ENCODE data around the gene GALR1. TPM values are rescaled to one million over a fixed set of nuclear protein-coding genes. Genes with fewer than 3 reads are reported as not detected.

Gene GALR1
- total and polyA plus RNA-seq, 2 experiments from 2014 or later: 0.32 to 1.1 TPM

DNA sequence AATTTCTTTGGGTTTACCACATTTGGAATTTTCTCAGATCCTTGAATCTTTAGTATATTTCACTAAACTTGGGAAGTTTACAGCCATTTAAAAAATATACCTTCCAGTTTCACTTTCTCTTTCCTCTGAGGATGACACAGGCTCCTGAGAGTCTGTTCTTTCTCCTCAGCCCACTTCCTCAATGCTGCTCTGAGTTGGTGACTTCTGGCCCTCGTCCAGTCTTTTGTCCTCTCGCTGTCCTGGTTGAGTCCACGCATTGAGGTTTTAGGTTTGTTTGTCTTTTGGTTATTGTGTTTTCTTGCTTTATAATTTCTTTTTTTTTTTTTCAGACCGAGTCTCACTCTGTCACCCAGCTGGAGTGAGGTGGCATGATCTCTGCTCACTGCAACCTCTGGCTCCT, 40.7 kb upstream of the GALR1 start (continued):
- TF ChIP-seq, protein P1, sequence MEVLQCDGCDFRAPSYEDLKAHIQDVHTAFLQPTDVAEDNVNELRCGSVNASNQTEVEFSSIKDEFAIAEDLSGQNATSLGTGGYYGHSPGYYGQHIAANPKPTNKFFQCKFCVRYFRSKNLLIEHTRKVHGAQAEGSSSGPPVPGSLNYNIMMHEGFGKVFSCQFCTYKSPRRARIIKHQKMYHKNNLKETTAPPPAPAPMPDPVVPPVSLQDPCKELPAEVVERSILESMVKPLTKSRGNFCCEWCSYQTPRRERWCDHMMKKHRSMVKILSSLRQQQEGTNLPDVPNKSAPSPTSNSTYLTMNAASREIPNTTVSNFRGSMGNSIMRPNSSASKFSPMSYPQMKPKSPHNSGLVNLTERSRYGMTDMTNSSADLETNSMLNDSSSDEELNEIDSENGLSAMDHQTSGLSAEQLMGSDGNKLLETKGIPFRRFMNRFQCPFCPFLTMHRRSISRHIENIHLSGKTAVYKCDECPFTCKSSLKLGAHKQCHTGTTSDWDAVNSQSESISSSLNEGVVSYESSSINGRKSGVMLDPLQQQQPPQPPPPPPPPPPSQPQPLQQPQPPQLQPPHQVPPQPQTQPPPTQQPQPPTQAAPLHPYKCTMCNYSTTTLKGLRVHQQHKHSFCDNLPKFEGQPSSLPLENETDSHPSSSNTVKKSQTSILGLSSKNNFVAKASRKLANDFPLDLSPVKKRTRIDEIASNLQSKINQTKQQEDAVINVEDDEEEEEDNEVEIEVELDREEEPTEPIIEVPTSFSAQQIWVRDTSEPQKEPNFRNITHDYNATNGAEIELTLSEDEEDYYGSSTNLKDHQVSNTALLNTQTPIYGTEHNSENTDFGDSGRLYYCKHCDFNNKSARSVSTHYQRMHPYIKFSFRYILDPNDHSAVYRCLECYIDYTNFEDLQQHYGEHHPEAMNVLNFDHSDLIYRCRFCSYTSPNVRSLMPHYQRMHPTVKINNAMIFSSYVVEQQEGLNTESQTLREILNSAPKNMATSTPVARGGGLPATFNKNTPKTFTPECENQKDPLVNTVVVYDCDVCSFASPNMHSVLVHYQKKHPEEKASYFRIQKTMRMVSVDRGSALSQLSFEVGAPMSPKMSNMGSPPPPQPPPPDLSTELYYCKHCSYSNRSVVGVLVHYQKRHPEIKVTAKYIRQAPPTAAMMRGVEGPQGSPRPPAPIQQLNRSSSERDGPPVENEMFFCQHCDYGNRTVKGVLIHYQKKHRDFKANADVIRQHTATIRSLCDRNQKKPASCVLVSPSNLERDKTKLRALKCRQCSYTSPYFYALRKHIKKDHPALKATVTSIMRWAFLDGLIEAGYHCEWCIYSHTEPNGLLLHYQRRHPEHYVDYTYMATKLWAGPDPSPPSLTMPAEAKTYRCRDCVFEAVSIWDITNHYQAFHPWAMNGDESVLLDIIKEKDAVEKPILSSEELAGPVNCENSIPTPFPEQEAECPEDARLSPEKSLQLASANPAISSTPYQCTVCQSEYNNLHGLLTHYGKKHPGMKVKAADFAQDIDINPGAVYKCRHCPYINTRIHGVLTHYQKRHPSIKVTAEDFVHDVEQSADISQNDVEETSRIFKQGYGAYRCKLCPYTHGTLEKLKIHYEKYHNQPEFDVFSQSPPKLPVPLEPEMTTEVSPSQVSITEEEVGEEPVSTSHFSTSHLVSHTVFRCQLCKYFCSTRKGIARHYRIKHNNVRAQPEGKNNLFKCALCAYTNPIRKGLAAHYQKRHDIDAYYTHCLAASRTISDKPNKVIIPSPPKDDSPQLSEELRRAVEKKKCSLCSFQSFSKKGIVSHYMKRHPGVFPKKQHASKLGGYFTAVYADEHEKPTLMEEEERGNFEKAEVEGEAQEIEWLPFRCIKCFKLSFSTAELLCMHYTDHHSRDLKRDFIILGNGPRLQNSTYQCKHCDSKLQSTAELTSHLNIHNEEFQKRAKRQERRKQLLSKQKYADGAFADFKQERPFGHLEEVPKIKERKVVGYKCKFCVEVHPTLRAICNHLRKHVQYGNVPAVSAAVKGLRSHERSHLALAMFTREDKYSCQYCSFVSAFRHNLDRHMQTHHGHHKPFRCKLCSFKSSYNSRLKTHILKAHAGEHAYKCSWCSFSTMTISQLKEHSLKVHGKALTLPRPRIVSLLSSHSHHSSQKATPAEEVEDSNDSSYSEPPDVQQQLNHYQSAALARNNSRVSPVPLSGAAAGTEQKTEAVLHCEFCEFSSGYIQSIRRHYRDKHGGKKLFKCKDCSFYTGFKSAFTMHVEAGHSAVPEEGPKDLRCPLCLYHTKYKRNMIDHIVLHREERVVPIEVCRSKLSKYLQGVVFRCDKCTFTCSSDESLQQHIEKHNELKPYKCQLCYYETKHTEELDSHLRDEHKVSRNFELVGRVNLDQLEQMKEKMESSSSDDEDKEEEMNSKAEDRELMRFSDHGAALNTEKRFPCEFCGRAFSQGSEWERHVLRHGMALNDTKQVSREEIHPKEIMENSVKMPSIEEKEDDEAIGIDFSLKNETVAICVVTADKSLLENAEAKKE (CRISPR knock-in tag; IDR thresholded peaks at IDR 0.05): no peak
- TF ChIP-seq EZH2phosphoT487 (IDR thresholded peaks at IDR 0.05; ENCODE audit: unreplicated experiment) (no peak), ZNF331 (CRISPR knock-in tag; IDR thresholded peaks at IDR 0.05; ENCODE audit: low read depth) (no peak), CREB1 (CRISPR knock-in tag; IDR thresholded peaks at IDR 0.05; ENCODE audit: low read depth) (no peak), EZH2 (IDR thresholded peaks at IDR 0.05; ENCODE audit: low read depth, unreplicated experiment) (no peak)
- TF ChIP-seq, protein P2, sequence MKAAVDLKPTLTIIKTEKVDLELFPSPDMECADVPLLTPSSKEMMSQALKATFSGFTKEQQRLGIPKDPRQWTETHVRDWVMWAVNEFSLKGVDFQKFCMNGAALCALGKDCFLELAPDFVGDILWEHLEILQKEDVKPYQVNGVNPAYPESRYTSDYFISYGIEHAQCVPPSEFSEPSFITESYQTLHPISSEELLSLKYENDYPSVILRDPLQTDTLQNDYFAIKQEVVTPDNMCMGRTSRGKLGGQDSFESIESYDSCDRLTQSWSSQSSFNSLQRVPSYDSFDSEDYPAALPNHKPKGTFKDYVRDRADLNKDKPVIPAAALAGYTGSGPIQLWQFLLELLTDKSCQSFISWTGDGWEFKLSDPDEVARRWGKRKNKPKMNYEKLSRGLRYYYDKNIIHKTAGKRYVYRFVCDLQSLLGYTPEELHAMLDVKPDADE (IDR thresholded peaks at IDR 0.05): no peak

DNA sequence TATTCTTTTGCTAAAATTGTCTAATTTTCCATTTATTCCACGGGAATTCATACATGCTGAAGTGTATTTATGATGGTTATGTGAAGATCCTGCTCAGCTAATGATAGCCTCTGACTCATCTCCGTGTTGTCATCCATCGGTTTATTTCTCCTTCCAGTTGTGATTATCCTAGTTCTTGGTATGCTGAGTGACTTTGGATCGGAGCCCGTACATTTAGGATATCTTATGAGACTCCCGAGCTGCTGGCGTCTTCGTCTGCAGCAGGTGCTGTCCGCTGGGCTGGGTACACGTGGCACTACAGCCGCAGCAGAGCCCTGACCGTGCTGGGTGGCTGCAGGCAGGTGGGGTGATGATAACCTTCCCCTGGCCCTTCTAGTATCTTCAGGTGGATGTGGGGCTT, 40.1 kb upstream of the GALR1 start:
- Mint-ChIP-seq H3K27ac (no peak overlapping the region), H3K36me3 (ENCODE audit: low read depth) (no peaks in the 10 kb centered on the region; the same call in 2 of the 3 replicates), H3K4me1 (peaks cover 8% of the 10 kb centered on the region; the same call in 2 of the 3 replicates), H3K27me3 (ENCODE audit: insufficient read depth, low read depth, poor library complexity) (peaks cover 3% of the 10 kb centered on the region), H3K9me3 (no peaks in the 10 kb centered on the region; the same call in 2 of the 3 replicates), H3K4me3 (no peak overlapping the region)
- H3K79me2 ChIP-seq (replicated peaks; ENCODE audit: insufficient read depth): no peaks in the 10 kb centered on the region
- no peak overlapping the region for H2AFZ ChIP-seq
- H3K9me2 ChIP-seq (ENCODE audit: insufficient read depth): no peaks in the 10 kb centered on the region
- H3K4me3 ChIP-seq: no peak overlapping the region
- no peaks in the 10 kb centered on the region for H3K4me1 ChIP-seq (ENCODE audit: insufficient read depth)
- H4K20me1 ChIP-seq (replicated peaks; ENCODE audit: insufficient read depth): no peaks in the 10 kb centered on the region
- H3K36me3 ChIP-seq (ENCODE audit: insufficient read depth): no peaks in the 10 kb centered on the region
- no peak for ATAC-seq
- no peaks in the 10 kb centered on the region for H3K27me3 ChIP-seq (ENCODE audit: insufficient read depth)
- no peak overlapping the region for H3K4me2 ChIP-seq
- no peak overlapping the region for H3K27ac ChIP-seq (ENCODE audit: low read depth)
- no peak for DNase-seq (ENCODE audit: low spot score)
- H3F3A ChIP-seq (replicated peaks; ENCODE audit: low read depth): no peaks in the 10 kb centered on the region
- TF ChIP-seq, protein P2 (IDR thresholded peaks at IDR 0.05): no peak
- TF ChIP-seq JUNB (IDR thresholded peaks at IDR 0.05; ENCODE audit: unreplicated experiment) (no peak), CREB1 (CRISPR knock-in tag; IDR thresholded peaks at IDR 0.05; ENCODE audit: low read depth) (no peak), STAT1 (IDR thresholded peaks at IDR 0.05; ENCODE audit: unreplicated experiment) (no peak), ZNF331 (CRISPR knock-in tag; IDR thresholded peaks at IDR 0.05; ENCODE audit: low read depth) (no peak)
- TF ChIP-seq, protein P3, sequence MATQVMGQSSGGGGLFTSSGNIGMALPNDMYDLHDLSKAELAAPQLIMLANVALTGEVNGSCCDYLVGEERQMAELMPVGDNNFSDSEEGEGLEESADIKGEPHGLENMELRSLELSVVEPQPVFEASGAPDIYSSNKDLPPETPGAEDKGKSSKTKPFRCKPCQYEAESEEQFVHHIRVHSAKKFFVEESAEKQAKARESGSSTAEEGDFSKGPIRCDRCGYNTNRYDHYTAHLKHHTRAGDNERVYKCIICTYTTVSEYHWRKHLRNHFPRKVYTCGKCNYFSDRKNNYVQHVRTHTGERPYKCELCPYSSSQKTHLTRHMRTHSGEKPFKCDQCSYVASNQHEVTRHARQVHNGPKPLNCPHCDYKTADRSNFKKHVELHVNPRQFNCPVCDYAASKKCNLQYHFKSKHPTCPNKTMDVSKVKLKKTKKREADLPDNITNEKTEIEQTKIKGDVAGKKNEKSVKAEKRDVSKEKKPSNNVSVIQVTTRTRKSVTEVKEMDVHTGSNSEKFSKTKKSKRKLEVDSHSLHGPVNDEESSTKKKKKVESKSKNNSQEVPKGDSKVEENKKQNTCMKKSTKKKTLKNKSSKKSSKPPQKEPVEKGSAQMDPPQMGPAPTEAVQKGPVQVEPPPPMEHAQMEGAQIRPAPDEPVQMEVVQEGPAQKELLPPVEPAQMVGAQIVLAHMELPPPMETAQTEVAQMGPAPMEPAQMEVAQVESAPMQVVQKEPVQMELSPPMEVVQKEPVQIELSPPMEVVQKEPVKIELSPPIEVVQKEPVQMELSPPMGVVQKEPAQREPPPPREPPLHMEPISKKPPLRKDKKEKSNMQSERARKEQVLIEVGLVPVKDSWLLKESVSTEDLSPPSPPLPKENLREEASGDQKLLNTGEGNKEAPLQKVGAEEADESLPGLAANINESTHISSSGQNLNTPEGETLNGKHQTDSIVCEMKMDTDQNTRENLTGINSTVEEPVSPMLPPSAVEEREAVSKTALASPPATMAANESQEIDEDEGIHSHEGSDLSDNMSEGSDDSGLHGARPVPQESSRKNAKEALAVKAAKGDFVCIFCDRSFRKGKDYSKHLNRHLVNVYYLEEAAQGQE (IDR thresholded peaks at IDR 0.05; ENCODE audit: unreplicated experiment): no peak
- TF ChIP-seq, protein P4, sequence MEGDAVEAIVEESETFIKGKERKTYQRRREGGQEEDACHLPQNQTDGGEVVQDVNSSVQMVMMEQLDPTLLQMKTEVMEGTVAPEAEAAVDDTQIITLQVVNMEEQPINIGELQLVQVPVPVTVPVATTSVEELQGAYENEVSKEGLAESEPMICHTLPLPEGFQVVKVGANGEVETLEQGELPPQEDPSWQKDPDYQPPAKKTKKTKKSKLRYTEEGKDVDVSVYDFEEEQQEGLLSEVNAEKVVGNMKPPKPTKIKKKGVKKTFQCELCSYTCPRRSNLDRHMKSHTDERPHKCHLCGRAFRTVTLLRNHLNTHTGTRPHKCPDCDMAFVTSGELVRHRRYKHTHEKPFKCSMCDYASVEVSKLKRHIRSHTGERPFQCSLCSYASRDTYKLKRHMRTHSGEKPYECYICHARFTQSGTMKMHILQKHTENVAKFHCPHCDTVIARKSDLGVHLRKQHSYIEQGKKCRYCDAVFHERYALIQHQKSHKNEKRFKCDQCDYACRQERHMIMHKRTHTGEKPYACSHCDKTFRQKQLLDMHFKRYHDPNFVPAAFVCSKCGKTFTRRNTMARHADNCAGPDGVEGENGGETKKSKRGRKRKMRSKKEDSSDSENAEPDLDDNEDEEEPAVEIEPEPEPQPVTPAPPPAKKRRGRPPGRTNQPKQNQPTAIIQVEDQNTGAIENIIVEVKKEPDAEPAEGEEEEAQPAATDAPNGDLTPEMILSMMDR (conservative IDR thresholded peaks at IDR 0.05; ENCODE audit: low read depth in 2 of 2): no peak

Measured in GM23338 (cell line).